ENCODE measurements around the gene ZFP36L1.

Gene ZFP36L1

DNA sequence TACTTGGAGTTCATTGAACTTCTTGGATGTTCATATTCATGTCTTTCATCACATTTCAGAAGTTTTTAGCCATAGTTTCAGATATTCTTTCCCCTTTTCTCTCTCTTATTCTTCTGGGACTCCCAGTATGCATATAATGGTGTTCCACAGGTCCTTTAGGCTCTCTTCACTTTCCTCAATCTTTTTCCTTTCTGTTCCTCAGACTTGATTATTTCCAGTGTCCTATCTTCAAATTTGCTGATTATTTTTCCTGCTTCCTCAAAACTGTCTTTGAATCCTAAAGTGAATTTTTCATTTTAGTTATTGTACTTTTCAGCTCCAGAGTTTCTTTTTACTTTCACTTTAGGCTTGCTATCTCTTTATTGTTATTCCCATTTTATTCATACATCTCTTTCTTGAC lies 8.8 kb upstream of the ZFP36L1 start:
- no peak for TF ChIP-seq FOXM1 (IDR thresholded peaks at IDR 0.05; ENCODE audit: borderline replicate concordance)
- TF ChIP-seq, protein P1, sequence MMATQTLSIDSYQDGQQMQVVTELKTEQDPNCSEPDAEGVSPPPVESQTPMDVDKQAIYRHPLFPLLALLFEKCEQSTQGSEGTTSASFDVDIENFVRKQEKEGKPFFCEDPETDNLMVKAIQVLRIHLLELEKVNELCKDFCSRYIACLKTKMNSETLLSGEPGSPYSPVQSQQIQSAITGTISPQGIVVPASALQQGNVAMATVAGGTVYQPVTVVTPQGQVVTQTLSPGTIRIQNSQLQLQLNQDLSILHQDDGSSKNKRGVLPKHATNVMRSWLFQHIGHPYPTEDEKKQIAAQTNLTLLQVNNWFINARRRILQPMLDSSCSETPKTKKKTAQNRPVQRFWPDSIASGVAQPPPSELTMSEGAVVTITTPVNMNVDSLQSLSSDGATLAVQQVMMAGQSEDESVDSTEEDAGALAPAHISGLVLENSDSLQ (IDR thresholded peaks at IDR 0.05): no peak
- TF ChIP-seq LEF1 (IDR thresholded peaks at IDR 0.05; ENCODE audit: borderline replicate concordance): no peak
- TF ChIP-seq HDGF (IDR thresholded peaks at IDR 0.05; ENCODE audit: borderline replicate concordance): no peak
- no peak for TF ChIP-seq ELF4 (IDR thresholded peaks at IDR 0.05)
- TF ChIP-seq L3MBTL2 (conservative IDR thresholded peaks at IDR 0.05): no peak
- TF ChIP-seq ZNF384 (IDR thresholded peaks at IDR 0.05): no peak
- TF ChIP-seq TARDBP (IDR thresholded peaks at IDR 0.05): no peak
- no peak for TF ChIP-seq BHLHE40 (IDR thresholded peaks at IDR 0.05; ENCODE audit: borderline replicate concordance)
- no peak for TF ChIP-seq FOXA1 (IDR thresholded peaks at IDR 0.05)
- TF ChIP-seq CTBP1 (IDR thresholded peaks at IDR 0.05; ENCODE audit: borderline replicate concordance): no peak
- no peak for TF ChIP-seq SP1 (IDR thresholded peaks at IDR 0.05)
- no peak for TF ChIP-seq ARNT (IDR thresholded peaks at IDR 0.05)
- no peak for TF ChIP-seq FOXK2 (IDR thresholded peaks at IDR 0.05)
- TF ChIP-seq SUZ12 (IDR thresholded peaks at IDR 0.05): no peak
- no peak for TF ChIP-seq NFRKB (IDR thresholded peaks at IDR 0.05)
- DNase-seq (ENCODE audit: extremely low spot score): no peak
- CTCF ChIA-PET: no interaction called here
- POLR2A ChIA-PET: no interaction called here

DNA sequence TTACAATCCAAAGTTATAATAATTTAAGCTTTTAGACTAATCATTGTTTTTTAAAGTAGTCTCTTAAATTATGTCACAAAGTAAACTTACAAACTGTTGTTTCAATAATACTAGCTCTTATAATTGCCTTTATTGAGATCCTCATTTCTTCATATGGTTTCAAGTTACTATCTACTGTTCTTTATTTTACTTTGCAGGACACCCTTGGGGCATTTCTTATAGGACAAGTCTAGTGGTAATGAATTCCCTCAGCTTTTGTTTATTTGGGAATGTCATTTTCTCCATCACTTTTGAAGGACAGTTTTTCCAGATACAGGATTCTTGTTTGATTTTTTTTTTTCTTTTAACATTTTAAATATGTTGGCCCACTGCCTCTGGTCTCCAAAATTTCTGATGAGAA lies 8.1 kb upstream of the ZFP36L1 start:
- POLR2A ChIA-PET: no interaction called here
- CTCF ChIA-PET: interaction anchor here (0.6 kb wide), 1 partner anchor 712 kb away, joined by 5 read pairs; no protein-coding TSS in a partner anchor
- TF ChIP-seq, protein P1 (IDR thresholded peaks at IDR 0.05): no peak
- TF ChIP-seq HDGF (IDR thresholded peaks at IDR 0.05; ENCODE audit: borderline replicate concordance): no peak
- no peak for TF ChIP-seq LEF1 (IDR thresholded peaks at IDR 0.05; ENCODE audit: borderline replicate concordance)
- no peak for TF ChIP-seq ARNT (IDR thresholded peaks at IDR 0.05)
- no peak for TF ChIP-seq CTBP1 (IDR thresholded peaks at IDR 0.05; ENCODE audit: borderline replicate concordance)
- DNase-seq (ENCODE audit: extremely low spot score): no peak

DNA sequence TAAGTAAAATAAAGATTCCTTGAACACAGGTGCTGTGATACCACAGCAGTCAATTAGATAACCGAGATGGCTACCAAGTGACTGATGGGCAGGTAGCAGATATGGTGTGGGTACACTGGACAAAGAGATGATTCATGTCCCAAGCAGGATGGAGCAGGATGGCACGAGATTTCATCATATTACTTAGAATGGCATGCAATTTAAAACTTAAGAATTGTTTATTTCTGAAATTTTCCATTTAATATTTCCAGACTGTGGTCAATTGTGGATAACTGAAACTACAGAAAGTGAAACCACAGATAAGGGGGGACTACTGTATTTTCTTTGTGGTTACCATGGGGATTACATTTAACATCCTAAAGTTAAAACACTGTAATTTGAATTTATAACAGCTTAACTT lies 7.5 kb upstream of the ZFP36L1 start:
- no peak for TF ChIP-seq FOXK2 (IDR thresholded peaks at IDR 0.05)
- no peak for TF ChIP-seq ARNT (IDR thresholded peaks at IDR 0.05)
- TF ChIP-seq ZNF384 (IDR thresholded peaks at IDR 0.05): no peak
- TF ChIP-seq LEF1 (IDR thresholded peaks at IDR 0.05; ENCODE audit: borderline replicate concordance): no peak
- no peak for TF ChIP-seq FOXM1 (IDR thresholded peaks at IDR 0.05; ENCODE audit: borderline replicate concordance)
- TF ChIP-seq FOXA1 (IDR thresholded peaks at IDR 0.05): no peak
- TF ChIP-seq, protein P1 (IDR thresholded peaks at IDR 0.05): no peak
- TF ChIP-seq CTBP1 (IDR thresholded peaks at IDR 0.05; ENCODE audit: borderline replicate concordance): no peak
- TF ChIP-seq NFRKB (IDR thresholded peaks at IDR 0.05): no peak
- TF ChIP-seq L3MBTL2 (conservative IDR thresholded peaks at IDR 0.05): no peak
- no peak for TF ChIP-seq SP1 (IDR thresholded peaks at IDR 0.05)
- no peak for TF ChIP-seq HDGF (IDR thresholded peaks at IDR 0.05; ENCODE audit: borderline replicate concordance)
- no peak for TF ChIP-seq ELF4 (IDR thresholded peaks at IDR 0.05)
- no peak for TF ChIP-seq TARDBP (IDR thresholded peaks at IDR 0.05)
- no peak for TF ChIP-seq SUZ12 (IDR thresholded peaks at IDR 0.05)
- TF ChIP-seq BHLHE40 (IDR thresholded peaks at IDR 0.05; ENCODE audit: borderline replicate concordance): no peak
- CTCF ChIA-PET: interaction anchor here (0.6 kb wide), 1 partner anchor 712 kb away, joined by 5 read pairs; no protein-coding TSS in a partner anchor
- POLR2A ChIA-PET: no interaction called here
- no peak for DNase-seq (ENCODE audit: extremely low spot score)

DNA sequence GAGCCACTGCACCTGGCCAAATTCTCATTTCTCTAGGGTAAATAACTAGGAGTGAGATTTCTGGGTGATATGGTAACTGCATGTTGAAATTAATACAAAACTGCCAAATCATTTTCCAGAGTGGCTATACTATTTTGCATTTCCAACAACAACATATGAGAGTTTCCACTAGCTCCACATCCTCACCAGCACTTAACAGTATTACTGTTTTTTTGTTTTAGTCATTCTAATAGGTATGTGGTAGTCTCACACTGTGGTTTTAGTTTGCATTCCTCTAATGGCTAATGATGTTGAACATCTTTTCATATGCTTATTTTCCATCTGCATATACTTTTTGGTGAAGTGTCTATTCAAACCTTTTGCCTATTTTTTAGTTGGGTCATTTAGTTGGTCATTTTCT lies 5.8 kb upstream of the ZFP36L1 start:
- TF ChIP-seq ZNF384 (IDR thresholded peaks at IDR 0.05): no peak
- TF ChIP-seq SUZ12 (IDR thresholded peaks at IDR 0.05): no peak
- no peak for TF ChIP-seq LEF1 (IDR thresholded peaks at IDR 0.05; ENCODE audit: borderline replicate concordance)
- TF ChIP-seq FOXA1 (IDR thresholded peaks at IDR 0.05): no peak
- no peak for TF ChIP-seq SP1 (IDR thresholded peaks at IDR 0.05)
- TF ChIP-seq CTBP1 (IDR thresholded peaks at IDR 0.05; ENCODE audit: borderline replicate concordance): no peak
- ChIA-PET CTCF (interaction anchor here (1.1 kb wide), 1 partner anchor 11 kb away, joined by 3 read pairs; no protein-coding TSS in a partner anchor), POLR2A (no interaction called here)
- DNase-seq (ENCODE audit: extremely low spot score): no peak

DNA sequence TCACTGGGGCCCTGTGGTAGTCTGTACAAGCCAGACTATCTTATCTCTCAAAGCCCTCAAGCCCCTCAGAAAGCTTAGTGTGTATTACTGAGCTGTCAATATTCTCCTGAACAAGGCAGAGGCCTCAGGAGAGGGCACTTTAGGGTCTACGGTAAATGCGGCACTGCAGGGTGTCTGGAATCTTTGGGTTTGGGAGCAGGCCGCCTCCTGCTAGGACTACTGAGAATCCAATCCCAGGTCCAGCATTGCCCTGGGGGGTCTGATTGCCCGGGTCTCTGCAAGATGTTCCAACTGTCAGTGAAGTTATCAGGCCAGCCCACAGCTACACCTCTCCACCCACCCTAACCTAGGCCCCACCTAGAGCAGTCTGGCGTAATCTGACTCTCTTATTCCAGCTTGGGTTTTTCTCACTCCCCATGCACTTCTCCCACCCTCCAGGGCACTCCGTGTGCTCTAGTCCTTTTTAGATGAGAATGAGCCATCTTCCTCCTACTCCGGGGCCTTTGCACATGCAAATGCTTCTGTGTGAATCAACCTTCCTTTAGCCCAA lies 4.3 kb upstream of the ZFP36L1 start:
- ChIA-PET POLR2A (interaction anchor here (3.3 kb wide), 1 partner anchor 18 kb away, joined by 31 read pairs; no protein-coding TSS in a partner anchor), CTCF (interaction anchor here (0.6 kb wide), 2 partner anchors 10 to 388 kb away, joined by 3 read pairs; no protein-coding TSS in a partner anchor)
- no peak for DNase-seq (ENCODE audit: extremely low spot score)
- TF ChIP-seq ARNT (IDR thresholded peaks at IDR 0.05): no peak
- TF ChIP-seq L3MBTL2 (conservative IDR thresholded peaks at IDR 0.05): no peak
- TF ChIP-seq, protein P1 (IDR thresholded peaks at IDR 0.05): no peak
- no peak for TF ChIP-seq TARDBP (IDR thresholded peaks at IDR 0.05)
- no peak for TF ChIP-seq CTBP1 (IDR thresholded peaks at IDR 0.05; ENCODE audit: borderline replicate concordance)
- no peak for TF ChIP-seq BHLHE40 (IDR thresholded peaks at IDR 0.05; ENCODE audit: borderline replicate concordance)
- no peak for TF ChIP-seq FOXM1 (IDR thresholded peaks at IDR 0.05; ENCODE audit: borderline replicate concordance)
- no peak for TF ChIP-seq LEF1 (IDR thresholded peaks at IDR 0.05; ENCODE audit: borderline replicate concordance)
- TF ChIP-seq ZNF384 (IDR thresholded peaks at IDR 0.05): no peak
- TF ChIP-seq ELF4 (IDR thresholded peaks at IDR 0.05): no peak
- no peak for TF ChIP-seq HDGF (IDR thresholded peaks at IDR 0.05; ENCODE audit: borderline replicate concordance)
- no peak for TF ChIP-seq FOXK2 (IDR thresholded peaks at IDR 0.05)
- no peak for TF ChIP-seq FOXA1 (IDR thresholded peaks at IDR 0.05)
- no peak for TF ChIP-seq SUZ12 (IDR thresholded peaks at IDR 0.05)
- no peak for TF ChIP-seq SP1 (IDR thresholded peaks at IDR 0.05)
- no peak for TF ChIP-seq NFRKB (IDR thresholded peaks at IDR 0.05)

Data from HEK293T (cell line).